Bronchial smooth muscle cell (primary cell): ENCODE data around the gene FCAMR. TPM values are rescaled to one million over a fixed set of nuclear protein-coding genes. Genes with fewer than 3 reads are reported as not detected.

Source experiments
- total RNA-seq: library from RNA; depleted of rRNA; stranded (reverse); fragments of >200 nt; gene quantifications from 2 replicates; pipeline ENCODE4 v1.2.1, GENCODE V29; 2014

Gene FCAMR
- total RNA-seq: under 0.01 TPM in 1 of 2 replicates, not detected in the other

GRCh38 chr1:206970446-206970845, at the start of gene FCAMR:
Gene FCAMR, minus strand, starts transcription at chr1:206970460. Its CDS starts 335 bp downstream, at chr1:206970125.

GRCh38 chr1:206946261-206946660, 24.0 kb downstream of the FCAMR start, which contains the start of gene PIGR:
Gene PIGR, minus strand, starts transcription at chr1:206946466. Its CDS starts 5,935 bp downstream, at chr1:206940531.

GRCh38 chr1:206921772-206922265, 48.4 kb downstream of the FCAMR start, which contains the start of gene FCMR:
Gene FCMR, minus strand, starts transcription at chr1:206921941. Its CDS starts 87 bp downstream, at chr1:206921854.

Other genes with a start within 250 kb of the FCAMR start
- gene IL19, start 199.7 kb downstream of the FCAMR start, total RNA-seq: not detected in 2 replicates
- gene IL10, start 198.0 kb downstream of the FCAMR start, total RNA-seq: not detected in 2 replicates
- not detected in 2 replicates for gene IL20, start 104.8 kb downstream of the FCAMR start, total RNA-seq
- gene IL24, start 73.0 kb downstream of the FCAMR start, total RNA-seq: not detected in 2 replicates
- not detected in 2 replicates for gene FCMR, start 48.5 kb downstream of the FCAMR start, total RNA-seq
- gene PIGR, start 24.0 kb downstream of the FCAMR start, total RNA-seq: not detected in 2 replicates
- under 0.01 TPM in 2 replicates for gene C1orf116, start 62.3 kb upstream of the FCAMR start, total RNA-seq
- 3.3 and 3.8 TPM in 2 replicates for gene YOD1, start 80.7 kb upstream of the FCAMR start, total RNA-seq
- 4.6 and 4.7 TPM in 2 replicates for gene PFKFB2, start 82.8 kb upstream of the FCAMR start, total RNA-seq
- not detected in 2 replicates for gene C4BPB, start 118.4 kb upstream of the FCAMR start, total RNA-seq
- gene C4BPA, start 133.8 kb upstream of the FCAMR start, total RNA-seq: under 0.01 TPM in 1 of 2 replicates, not detected in the other